ENCODE measurements around the gene CDK19.

- TF ChIP-seq, protein P1, sequence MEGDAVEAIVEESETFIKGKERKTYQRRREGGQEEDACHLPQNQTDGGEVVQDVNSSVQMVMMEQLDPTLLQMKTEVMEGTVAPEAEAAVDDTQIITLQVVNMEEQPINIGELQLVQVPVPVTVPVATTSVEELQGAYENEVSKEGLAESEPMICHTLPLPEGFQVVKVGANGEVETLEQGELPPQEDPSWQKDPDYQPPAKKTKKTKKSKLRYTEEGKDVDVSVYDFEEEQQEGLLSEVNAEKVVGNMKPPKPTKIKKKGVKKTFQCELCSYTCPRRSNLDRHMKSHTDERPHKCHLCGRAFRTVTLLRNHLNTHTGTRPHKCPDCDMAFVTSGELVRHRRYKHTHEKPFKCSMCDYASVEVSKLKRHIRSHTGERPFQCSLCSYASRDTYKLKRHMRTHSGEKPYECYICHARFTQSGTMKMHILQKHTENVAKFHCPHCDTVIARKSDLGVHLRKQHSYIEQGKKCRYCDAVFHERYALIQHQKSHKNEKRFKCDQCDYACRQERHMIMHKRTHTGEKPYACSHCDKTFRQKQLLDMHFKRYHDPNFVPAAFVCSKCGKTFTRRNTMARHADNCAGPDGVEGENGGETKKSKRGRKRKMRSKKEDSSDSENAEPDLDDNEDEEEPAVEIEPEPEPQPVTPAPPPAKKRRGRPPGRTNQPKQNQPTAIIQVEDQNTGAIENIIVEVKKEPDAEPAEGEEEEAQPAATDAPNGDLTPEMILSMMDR (conservative IDR thresholded peaks at IDR 0.05) = no peak
- TF ChIP-seq ZFX (IDR thresholded peaks at IDR 0.05) = no peak
These were observed 125.1 kb downstream of the CDK19 start for GRCh38 chr6:110690106-110690654.

All from C4-2B (cell line).